Gastroesophageal sphincter (tissue), 4 donors: ENCODE results near the gene UMAD1. TPM values are rescaled to one million over a fixed set of nuclear protein-coding genes. Genes with fewer than 3 reads are reported as not detected.

ENCODE experiments used
- ATAC-seq: fragments of 150-250 bp; one replicate; pipeline ENCODE4 v1.9.1; 2016; ENCODE audit warnings: mild to moderate bottlenecking, moderate library complexity
- H3K27ac ChIP-seq, 4 donors: fragments of 200-600 bp; sonication (generic) in 3 of 4; 1 replicate in 3 of 4; 2 replicates in 1 of 4; pipeline ENCODE4 v1.5.1; 2016 to 2019
- H3K27me3 ChIP-seq: fragments of 200-600 bp; sonication (generic); one replicate; pipeline ENCODE4 v1.5.1; 2019
- H3K36me3 ChIP-seq, 2 donors: fragments of 200-600 bp; sonication (generic); one replicate each; pipeline ENCODE4 v1.5.1; 2019; ENCODE audit warnings: control low read depth in 1 of 2
- H3K4me1 ChIP-seq, 3 donors: fragments of 200-600 bp; sonication (generic); 1 replicate in 2 of 3; 2 replicates in 1 of 3; pipeline ENCODE4 v1.5.1; 2016 to 2019; ENCODE audit warnings: control low read depth in 2 of 3
- H3K4me3 ChIP-seq, 2 donors: fragments of 200-600 bp; sonication (generic); one replicate each; pipeline ENCODE4 v1.5.1; 2019; ENCODE audit warnings: mild to moderate bottlenecking in 1 of 2, moderate library complexity in 1 of 2
- H3K9me3 ChIP-seq, 3 donors: fragments of 200-600 bp; sonication (generic); one replicate each; pipeline ENCODE4 v1.5.1; 2017 to 2019; ENCODE audit warnings: control low read depth in 2 of 3
- CTCF ChIP-seq, 4 experiments: fragments of 200-600 bp in 2 of 4; fragments of 450-650 bp in 2 of 4; sonication (generic) in 1 of 4; IDR thresholded peaks; one replicate each; pipeline ENCODE4 v1.5.1; 2017 to 2019; ENCODE audit warnings: antibody characterized with exemption in 4 of 4, mild to moderate bottlenecking in 2 of 4, moderate library complexity in 2 of 4
- EP300 ChIP-seq: sonication (generic); formaldehyde crosslinking; IDR thresholded peaks from one replicate; pipeline ENCODE4 v1.6.1; 2017; ENCODE audit warnings: antibody characterized with exemption, mild to moderate bottlenecking
- POLR2A ChIP-seq, 2 donors: fragments of 450-650 bp; IDR thresholded peaks; one replicate each; pipeline ENCODE4 v1.6.1; 2017; ENCODE audit warnings: antibody characterized with exemption in 2 of 2, mild to moderate bottlenecking in 2 of 2, moderate library complexity in 1 of 2
- POLR2AphosphoS5 ChIP-seq: sonication (generic); formaldehyde crosslinking; IDR thresholded peaks from one replicate; pipeline ENCODE4 v1.6.1; 2017; ENCODE audit warnings: antibody characterized with exemption
- WGBS, 2 donors: methylation state at CpG; one replicate each; pipeline ENCODE4 v1.1.5; 2018; ENCODE audit warnings: low coverage in 1 of 2; 5-methylcytosine and 5-hydroxymethylcytosine counted together
- total RNA-seq, 4 donors: library from RNA; depleted of rRNA; stranded (reverse); fragments of >200 nt; gene quantifications; one replicate each; pipeline ENCODE4 v1.1.0, GENCODE V29; 2016

UMAD1 gene
- total RNA-seq, 4 donors from 2014 or later, result 7.4 to 24.4 (median 15.9) TPM

GRCh38 chr7:7761974-7762779, 121.6 kb downstream of the UMAD1 start:
- Histone ChIP-seq H3K36me3 (no peaks in the 10 kb centered on the region), H3K27ac (peak overlapping the region; percentile 50 to 69 (median 60)), H3K4me3 (peak overlapping the region; percentile 44 to 54), H3K4me1 (peaks cover 0 to 32% (median 2%) of the 10 kb centered on the region in 3 donors), H3K27me3 (no peaks in the 10 kb centered on the region), H3K9me3 (no peaks in the 10 kb centered on the region)
- no peak for TF ChIP-seq POLR2A (IDR thresholded peaks at IDR 0.05)
- no peak for TF ChIP-seq POLR2AphosphoS5
- TF ChIP-seq CTCF (IDR thresholded peaks at IDR 0.05), result no peak
- no peak for TF ChIP-seq EP300
- ATAC-seq, result peak; percentile 22
- WGBS, 2 donors, result 1 to 8% methylated on average over 9 of the region's 9 CpGs

- H3K4me1 ChIP-seq, result peaks cover 0 to 36% (median 2%) of the 10 kb centered on the region in 3 donors
- 86 to 91% methylated on average over 3 of the region's 3 CpGs for WGBS, 2 donors
Observed at GRCh38 chr7:7764520-7765396, 124.2 kb downstream of the UMAD1 start.

GRCh38 chr7:7765422-7765821, 124.9 kb downstream of the UMAD1 start:
- Histone ChIP-seq H3K9me3 (no peaks in the 10 kb centered on the region), H3K27ac (no peak overlapping the region), H3K4me1 (peaks cover 0 to 40% (median 2%) of the 10 kb centered on the region in 3 donors), H3K4me3 (no peak overlapping the region), H3K27me3 (no peaks in the 10 kb centered on the region), H3K36me3 (no peaks in the 10 kb centered on the region)
- ATAC-seq, result no peak
- TF ChIP-seq EP300 (no peak), POLR2AphosphoS5 (no peak), POLR2A (IDR thresholded peaks at IDR 0.05) (no peak), CTCF (IDR thresholded peaks at IDR 0.05) (no peak)

More at GRCh38 chr7:7764520-7765396, 124.2 kb downstream of the UMAD1 start:
- Histone ChIP-seq H3K27ac (no peak overlapping the region), H3K36me3 (no peaks in the 10 kb centered on the region), H3K9me3 (no peaks in the 10 kb centered on the region), H3K27me3 (no peaks in the 10 kb centered on the region), H3K4me3 (no peak overlapping the region)
- TF ChIP-seq POLR2A (IDR thresholded peaks at IDR 0.05) (no peak), EP300 (no peak), CTCF (IDR thresholded peaks at IDR 0.05) (no peak), POLR2AphosphoS5 (no peak)
- ATAC-seq, result no peak

- no peak for ATAC-seq
- H3K27ac ChIP-seq, result no peak overlapping the region
Observed at GRCh38 chr7:7766671-7767070, 126.1 kb downstream of the UMAD1 start.

More at GRCh38 chr7:7766671-7767070, 126.1 kb downstream of the UMAD1 start:
- Histone ChIP-seq H3K27me3 (no peaks in the 10 kb centered on the region), H3K9me3 (no peaks in the 10 kb centered on the region), H3K36me3 (no peaks in the 10 kb centered on the region), H3K4me3 (no peak overlapping the region), H3K4me1 (peaks cover 0 to 38% (median 2%) of the 10 kb centered on the region in 3 donors)
- TF ChIP-seq POLR2A (IDR thresholded peaks at IDR 0.05) (no peak), EP300 (no peak), POLR2AphosphoS5 (no peak), CTCF (IDR thresholded peaks at IDR 0.05) (no peak)
